Panc1 (cell line): ENCODE measurements around the gene MCF2L.

Source experiments
- POLR2AphosphoS5 ChIP-seq: IDR thresholded peaks from 2 replicates; pipeline ENCODE4 v1.6.1; 2012; ENCODE audit warnings: mild to moderate bottlenecking, low read depth, low read length, moderate library complexity
- TCF7L2 ChIP-seq: IDR thresholded peaks from 2 replicates; pipeline ENCODE4 v1.6.1; 2011; ENCODE audit warnings: mild to moderate bottlenecking, low read depth, low read length, inconsistent platforms

- TF ChIP-seq POLR2AphosphoS5 (no peak), TCF7L2 (no peak)
Observed at GRCh38 chr13:113033054-113033850, 64.2 kb downstream of the MCF2L start.
